ENCODE data around the gene ZBTB45. TPM values are rescaled to one million over a fixed set of nuclear protein-coding genes. Genes with fewer than 3 reads are reported as not detected.

Gene ZBTB45
- total RNA-seq, 1 experiment from 2014 or later = 19.7 TPM

GRCh38 chr19:58466760-58467589 lies 52.6 kb downstream of the ZBTB45 start, which contains the start of gene ZNF324 (continued):
- TF ChIP-seq CDX4 (CRISPR knock-in tag; IDR thresholded peaks at IDR 0.05; ENCODE audit: borderline replicate concordance) (no peak), PREB (CRISPR knock-in tag; IDR thresholded peaks at IDR 0.05; ENCODE audit: borderline replicate concordance) (no peak), E2F1 (CRISPR knock-in tag; IDR thresholded peaks at IDR 0.05) (no peak), FOXK1 (CRISPR knock-in tag; IDR thresholded peaks at IDR 0.05) (peak; percentile 93), ATF1 (CRISPR knock-in tag; IDR thresholded peaks at IDR 0.05) (no peak), ZNF512 (CRISPR knock-in tag; IDR thresholded peaks at IDR 0.05; ENCODE audit: borderline replicate concordance) (no peak), MLX (CRISPR knock-in tag; IDR thresholded peaks at IDR 0.05) (no peak), MAX (CRISPR knock-in tag; IDR thresholded peaks at IDR 0.05) (peak; percentile 81), FOXP1 (CRISPR knock-in tag; IDR thresholded peaks at IDR 0.05; ENCODE audit: borderline replicate concordance) (no peak), IRF1 (CRISPR knock-in tag; IDR thresholded peaks at IDR 0.05) (no peak)

GRCh38 chr19:58466089-58466759 lies 53.4 kb downstream of the ZBTB45 start:
- TF ChIP-seq GTF2I (CRISPR knock-in tag; conservative IDR thresholded peaks at IDR 0.05) (0 out of 2 replicates have a peak, but pooled peaks have one; percentile 86), RELA (CRISPR knock-in tag; IDR thresholded peaks at IDR 0.05; ENCODE audit: borderline replicate concordance) (no peak), AR (CRISPR knock-in tag; IDR thresholded peaks at IDR 0.05) (no peak), MXD4 (CRISPR knock-in tag; IDR thresholded peaks at IDR 0.05; ENCODE audit: borderline replicate concordance) (no peak)

More at GRCh38 chr19:58466089-58466759, 53.4 kb downstream of the ZBTB45 start:
- H3K4me3 Mint-ChIP-seq = peak overlapping the region; percentile 73
- ATAC-seq (no peak), DNase-seq (ENCODE audit: low spot score) (no peak)
- peaks cover 28% of the 10 kb centered on the region for H3K27me3 Mint-ChIP-seq (ENCODE audit: low read depth)
- ChIA-PET CTCF (interaction anchor here (0.6 to 1.0 kb wide), 4 partner anchors 18 to 728 kb away, joined by 3 to 4 read pairs (median 3); no protein-coding TSS in a partner anchor), POLR2A (interaction anchor here (1.4 kb wide), 1 partner anchor 53 kb away, joined by 4 read pairs; the partner anchor contains the start of gene ZBTB45)
- peaks cover 12% of the 10 kb centered on the region for H3K4me1 Mint-ChIP-seq
- H3K9me3 Mint-ChIP-seq = no peaks in the 10 kb centered on the region
- no peak overlapping the region; the same call in 1 of the 2 replicates for H3K27ac Mint-ChIP-seq
- no peaks in the 10 kb centered on the region for H3K36me3 Mint-ChIP-seq

Small RNAs within 50 kb of the gene (microRNA-seq; reads per million reads assigned to microRNA genes)
- gene MIR6807 (ENCODE audit: borderline number of aligned reads) = 9.8 reads per million, percentile 26 among the genes with 10 or more reads in this experiment

Other genes starting within 250 kb of the ZBTB45 start
- 18.8 to 19.1 TPM (median 18.9 TPM) in 3 replicates for gene ZNF8, start 240.9 kb downstream of the ZBTB45 start, total RNA-seq (2021)
- 23.1 to 26.0 TPM (median 24.0 TPM) in 3 replicates for gene ERVK3-1, start 214.4 kb downstream of the ZBTB45 start, total RNA-seq (2021)
- 3.2 TPM in 3 replicates for gene ZSCAN22, start 192.8 kb downstream of the ZBTB45 start, total RNA-seq (2021)
- 22.6 to 24.3 TPM (median 23.4 TPM) in 3 replicates for gene A1BG, start 166.3 kb downstream of the ZBTB45 start, total RNA-seq (2021)
- gene ZNF497, start 157.1 kb downstream of the ZBTB45 start, total RNA-seq (2021) = 1.7 to 2.1 TPM (median 2.0 TPM) in 3 replicates
- gene ZNF837, start 138.8 kb downstream of the ZBTB45 start, total RNA-seq (2021) = 3.4 to 4.9 TPM (median 4.6 TPM) in 3 replicates
- gene RPS5, start 132.5 kb downstream of the ZBTB45 start, total RNA-seq (2021) = 1,498 to 1,502 TPM (median 1,501 TPM) in 3 replicates
- gene RNF225, start 124.2 kb downstream of the ZBTB45 start, total RNA-seq (2021) = 1.1 to 1.8 TPM (median 1.5 TPM) in 3 replicates
- 6.6 to 6.8 TPM (median 6.8 TPM) in 3 replicates for gene ZNF584, start 111.2 kb downstream of the ZBTB45 start, total RNA-seq (2021)
- 2.3 to 2.7 TPM (median 2.6 TPM) in 3 replicates for gene ZNF132, start 79.7 kb downstream of the ZBTB45 start, total RNA-seq (2021)
- 3.3 to 4.0 TPM (median 3.4 TPM) in 3 replicates for gene ZNF324B, start 68.2 kb downstream of the ZBTB45 start, total RNA-seq (2021)
- 5.1 to 5.9 TPM (median 5.7 TPM) in 3 replicates for gene ZNF324, start 52.7 kb downstream of the ZBTB45 start, total RNA-seq (2021)
- 5.0 to 6.5 TPM (median 6.0 TPM) in 3 replicates for gene ZNF446, start 43.5 kb downstream of the ZBTB45 start, total RNA-seq (2021)
- gene SLC27A5, start 7.8 kb downstream of the ZBTB45 start, total RNA-seq (2021) = 18.8 to 22.0 TPM (median 21.9 TPM) in 3 replicates
- 1,095 to 1,221 TPM (median 1,108 TPM) in 3 replicates for gene TRIM28, start 24.3 kb upstream of the ZBTB45 start, total RNA-seq (2021)
- 109 to 126 TPM (median 119 TPM) in 3 replicates for gene CHMP2A, start 35.3 kb upstream of the ZBTB45 start, total RNA-seq (2021)
- 93.7 to 105 TPM (median 97.1 TPM) in 3 replicates for gene UBE2M, start 38.8 kb upstream of the ZBTB45 start, total RNA-seq (2021)
- 22.2 to 26.2 TPM (median 23.9 TPM) in 3 replicates for gene MZF1, start 53.5 kb upstream of the ZBTB45 start, total RNA-seq (2021)

Data from WTC11 (cell line).